Epidermal melanocyte (primary cell): Measurements from ENCODE around the gene BCR.

Experiments
- DNase-seq: peaks from one replicate; pipeline ENCODE4 v3.0.0; 2011; ENCODE audit warnings: low spot score; ENCODE audit not compliant: insufficient read length

The BCR gene

DNA sequence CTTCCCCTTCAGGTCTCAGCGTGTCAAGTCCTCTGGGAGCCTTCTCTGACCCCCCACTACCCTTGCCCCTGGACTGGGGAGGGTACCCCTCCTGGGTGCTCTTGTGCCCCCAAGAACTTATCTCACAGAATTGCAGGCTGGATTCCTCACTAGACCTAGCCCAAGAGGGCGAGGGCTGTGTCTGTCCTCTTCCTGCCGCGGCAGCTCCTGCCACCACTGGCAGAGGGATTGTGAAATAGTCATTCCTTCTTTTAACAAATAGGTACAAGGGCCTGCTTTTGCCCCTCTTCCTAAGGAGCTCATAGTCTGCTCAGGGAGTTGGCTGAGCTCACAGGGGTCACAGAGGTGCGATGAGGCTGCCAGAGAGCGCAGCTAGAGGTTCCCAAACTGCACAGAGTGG, 29.5 kb upstream of the BCR start:
- no peak for DNase-seq

DNA sequence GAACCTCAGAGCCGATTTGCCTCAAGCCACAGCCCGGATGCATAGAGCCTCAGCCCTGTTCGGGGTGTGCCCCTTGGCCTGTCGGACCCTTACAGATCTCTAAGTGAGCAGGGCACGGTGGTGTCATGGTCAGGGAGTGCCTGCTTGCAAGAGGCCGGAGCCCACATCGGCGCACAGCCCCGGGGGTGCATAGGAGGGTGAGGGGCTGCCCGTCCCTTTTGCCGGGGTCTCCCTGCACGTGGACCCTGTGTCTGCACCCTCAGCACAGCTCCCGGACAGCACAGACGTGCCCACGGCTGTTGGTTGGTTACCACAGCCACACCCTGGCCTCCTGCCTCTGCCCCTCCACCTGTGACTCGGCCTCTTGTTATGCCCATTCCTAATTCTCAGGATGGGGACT, 28.5 kb upstream of the BCR start:
- DNase-seq: no peak

DNA sequence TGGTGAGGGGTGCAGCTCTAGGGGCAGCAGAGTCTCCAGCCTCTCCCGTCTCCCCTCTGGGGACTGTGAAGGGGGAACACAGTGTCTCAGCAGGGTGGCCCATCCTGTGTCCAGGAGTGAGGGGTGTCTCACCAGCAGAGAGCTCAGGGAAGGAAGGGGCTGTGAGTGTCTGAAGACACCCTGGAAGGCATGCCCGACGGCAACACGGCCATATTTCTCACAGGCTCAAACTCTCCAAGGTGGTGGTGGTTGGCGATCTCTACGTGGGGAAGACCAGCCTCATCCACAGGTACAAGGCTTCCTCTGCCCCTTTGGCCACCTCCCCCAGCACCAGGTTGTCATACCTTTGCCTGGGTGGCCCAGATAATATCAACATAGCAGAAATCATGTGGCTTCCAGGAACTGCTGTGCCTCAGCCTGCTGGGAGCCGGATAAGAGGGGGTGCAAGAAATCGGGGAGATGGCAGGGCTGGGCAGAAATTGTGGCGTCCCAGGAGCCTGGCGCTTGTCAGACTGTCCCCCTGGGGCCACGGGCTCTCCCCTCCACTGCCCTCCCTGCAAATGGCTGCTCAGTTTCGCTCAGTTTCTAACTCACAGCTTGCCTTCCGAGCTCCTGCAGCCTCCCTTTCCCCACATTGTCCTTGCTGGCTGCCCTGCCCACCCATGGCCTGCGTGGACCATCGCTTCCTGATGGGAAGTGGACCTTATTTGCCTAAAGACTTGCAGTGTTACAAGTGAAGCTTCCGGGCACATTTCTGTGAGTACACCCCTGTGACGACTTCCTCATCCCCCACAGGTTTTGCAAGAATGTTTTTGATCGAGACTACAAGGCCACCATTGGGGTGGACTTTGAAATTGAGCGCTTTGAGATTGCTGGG, 27.8 kb upstream of the BCR start:
- no peak for DNase-seq

DNA sequence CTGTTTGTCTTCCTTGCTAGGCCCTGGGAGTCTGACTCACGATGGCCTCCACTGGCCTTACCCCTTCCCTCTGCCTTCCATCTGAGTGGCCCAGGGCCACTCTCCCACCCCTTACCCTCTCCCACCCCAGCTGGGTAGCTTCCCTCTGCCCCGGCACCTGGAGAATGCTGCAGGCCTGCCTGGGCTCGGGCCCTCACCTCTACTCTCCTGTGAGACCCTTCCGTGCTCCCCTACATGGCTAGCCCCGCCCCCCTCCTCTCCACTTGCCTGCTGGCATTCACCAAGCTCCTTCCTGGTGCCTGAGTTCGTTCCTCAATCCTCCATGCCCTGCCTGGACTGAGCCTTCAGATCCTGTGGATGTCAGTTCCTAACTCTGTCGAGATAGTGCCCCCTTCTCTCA, 26.3 kb upstream of the BCR start:
- no peak for DNase-seq

DNA sequence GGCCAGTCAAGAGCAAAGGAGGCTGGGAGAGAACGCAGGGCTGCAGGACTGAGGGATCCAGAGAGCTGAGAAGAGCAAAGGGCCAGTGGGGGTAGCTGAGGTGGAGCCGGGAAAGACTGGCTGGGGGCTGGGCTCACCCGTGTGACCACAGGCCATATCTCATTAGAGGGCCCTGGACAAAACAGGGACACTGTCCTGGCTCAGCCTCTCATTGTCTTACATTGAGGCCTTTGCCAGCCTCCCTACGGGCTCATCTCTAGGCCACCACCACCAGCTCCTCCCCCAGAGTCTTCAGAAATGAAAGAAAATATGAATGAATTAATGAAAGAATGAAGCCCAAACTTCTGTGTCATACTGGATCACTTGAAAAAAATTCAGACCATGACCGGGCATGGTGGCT, 25.8 kb upstream of the BCR start:
- no peak for DNase-seq

DNA sequence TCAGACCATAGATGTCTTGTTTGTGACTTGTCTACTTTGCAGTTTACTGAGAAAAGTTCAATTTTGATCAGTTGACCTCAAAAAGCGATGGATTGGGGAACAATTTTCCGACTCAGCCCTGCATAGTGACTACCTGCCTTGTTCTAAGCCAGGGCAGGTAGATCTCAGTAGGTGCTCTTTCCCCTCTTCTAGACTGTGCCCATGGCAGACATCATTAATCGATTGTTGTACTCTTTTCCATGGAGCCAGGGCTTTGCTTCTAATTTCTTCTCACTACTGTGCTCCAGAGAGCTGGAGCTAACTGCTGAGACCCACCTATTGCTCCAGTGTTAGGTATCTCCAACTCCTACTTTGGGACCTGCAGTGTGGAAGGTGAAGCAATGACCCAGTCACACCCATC, 25.2 kb upstream of the BCR start:
- DNase-seq: no peak

DNA sequence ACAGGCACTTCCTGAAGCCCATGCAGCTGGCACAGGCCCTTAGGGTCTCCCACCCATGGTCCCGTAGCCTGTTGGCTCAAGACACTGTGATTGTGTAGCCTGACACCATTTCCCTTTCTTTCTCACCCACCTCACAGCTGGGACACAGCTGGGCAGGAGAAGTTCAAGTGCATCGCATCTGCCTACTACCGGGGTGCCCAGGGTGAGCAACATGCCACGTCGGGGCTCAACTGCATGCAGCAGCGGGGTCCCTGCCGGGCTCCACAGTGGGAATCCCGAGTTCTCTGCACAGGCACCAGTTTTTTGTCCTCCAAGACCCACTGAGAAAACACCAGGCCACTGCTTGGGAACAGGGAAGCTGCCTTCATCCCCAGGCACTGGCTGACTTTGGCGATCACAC, 24.5 kb upstream of the BCR start:
- DNase-seq: no peak

DNA sequence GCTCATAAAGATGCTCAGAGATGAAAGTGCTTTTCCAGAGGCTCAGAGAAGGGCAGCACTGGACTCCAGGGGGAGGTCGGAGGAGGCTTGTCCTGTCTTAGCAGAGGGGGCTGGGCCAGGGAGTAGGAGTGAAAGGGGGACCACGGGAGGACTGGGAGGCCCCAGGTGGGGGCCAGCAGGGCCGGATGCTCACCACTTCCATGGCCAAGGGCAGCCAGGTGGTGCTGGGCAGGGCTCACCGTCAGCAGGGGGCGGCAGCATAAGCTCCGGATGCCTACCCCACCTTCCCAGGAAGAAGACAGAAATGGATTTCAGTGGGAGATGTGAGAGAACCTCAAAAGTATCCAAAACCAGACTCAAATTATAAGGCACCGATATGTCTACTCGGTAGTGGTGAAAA, 24.0 kb upstream of the BCR start:
- no peak for DNase-seq

DNA sequence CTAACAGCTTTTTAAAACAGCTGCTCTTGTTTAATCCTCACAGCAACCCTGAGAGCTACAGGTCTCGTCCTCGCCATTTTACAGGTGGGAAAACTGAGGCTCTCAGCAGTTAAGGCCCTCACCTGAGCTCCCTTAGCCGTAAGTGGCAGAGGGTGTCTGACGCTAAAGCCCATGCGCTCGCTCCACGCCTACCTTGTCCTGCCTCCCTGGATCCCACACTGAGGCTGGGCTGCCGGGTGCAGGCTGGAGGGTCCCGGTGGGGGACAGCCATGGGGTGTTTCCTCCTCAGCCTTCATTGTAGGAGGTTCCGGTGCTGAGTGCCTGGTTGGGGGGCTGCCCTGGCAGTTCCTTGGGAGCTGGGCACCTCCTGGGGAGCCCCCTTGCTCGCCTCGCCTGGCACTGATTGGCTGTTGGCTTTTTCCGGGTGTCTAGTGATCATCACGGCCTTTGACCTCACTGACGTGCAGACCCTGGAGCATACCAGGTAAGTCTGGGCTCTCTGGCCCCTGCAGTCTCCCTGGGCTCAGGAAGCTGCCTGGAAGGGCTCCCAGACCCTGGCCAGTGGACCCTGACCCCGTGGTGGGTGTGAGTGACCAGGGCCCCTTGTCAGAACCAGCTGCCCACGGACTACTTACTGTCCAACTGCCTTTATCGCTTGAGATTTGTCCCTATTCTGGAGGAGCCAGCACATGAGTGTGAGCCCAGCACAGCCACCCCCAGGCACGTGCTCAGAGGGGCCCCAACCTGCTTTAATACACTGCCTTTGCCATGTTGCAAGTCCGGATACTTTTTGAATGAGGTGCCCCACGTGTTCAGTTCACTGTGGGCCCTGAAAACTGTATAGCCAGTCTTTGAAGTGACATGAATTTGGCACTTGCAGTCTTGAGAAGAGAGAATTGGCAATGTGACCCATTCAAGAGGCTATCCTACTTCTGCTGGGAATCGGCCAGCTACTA, 22.5 kb upstream of the BCR start:
- DNase-seq: no peak

DNA sequence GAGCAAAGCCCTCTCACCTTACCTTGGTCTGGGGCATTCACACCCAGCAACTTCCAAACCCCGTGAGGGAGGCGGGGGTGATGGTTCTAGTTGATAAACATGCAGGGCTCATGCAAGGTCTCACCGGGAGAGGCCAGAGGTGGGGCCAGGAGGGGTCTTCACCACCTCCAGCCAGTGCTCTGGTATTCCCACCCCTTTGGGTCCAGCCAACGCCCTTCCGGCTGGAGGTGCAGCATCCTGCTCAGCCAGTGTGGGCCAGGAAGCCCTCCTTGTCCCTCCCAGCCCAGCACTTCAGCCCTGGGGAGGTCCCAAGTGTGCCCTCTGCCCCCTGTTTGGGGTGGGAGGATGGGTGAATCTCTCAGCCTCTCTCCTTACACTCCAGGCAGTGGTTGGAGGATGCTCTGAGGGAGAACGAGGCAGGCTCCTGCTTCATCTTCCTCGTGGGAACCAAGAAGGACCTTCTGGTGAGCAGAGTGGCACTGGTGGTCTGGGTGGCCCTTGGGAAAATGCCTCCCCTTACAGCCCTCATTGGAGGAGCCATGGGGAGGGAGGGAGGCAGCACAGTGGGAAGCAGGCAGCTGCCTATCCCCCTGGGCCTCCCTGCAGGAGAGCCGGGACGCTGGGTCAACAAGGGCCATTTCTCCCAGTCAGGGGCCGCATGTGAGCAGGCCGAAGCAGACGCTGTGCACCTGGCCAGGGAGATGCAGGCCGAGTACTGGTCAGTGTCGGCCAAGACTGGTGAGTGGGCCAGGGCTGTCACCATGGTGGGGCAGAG, 21.6 kb upstream of the BCR start:
- no peak for DNase-seq

DNA sequence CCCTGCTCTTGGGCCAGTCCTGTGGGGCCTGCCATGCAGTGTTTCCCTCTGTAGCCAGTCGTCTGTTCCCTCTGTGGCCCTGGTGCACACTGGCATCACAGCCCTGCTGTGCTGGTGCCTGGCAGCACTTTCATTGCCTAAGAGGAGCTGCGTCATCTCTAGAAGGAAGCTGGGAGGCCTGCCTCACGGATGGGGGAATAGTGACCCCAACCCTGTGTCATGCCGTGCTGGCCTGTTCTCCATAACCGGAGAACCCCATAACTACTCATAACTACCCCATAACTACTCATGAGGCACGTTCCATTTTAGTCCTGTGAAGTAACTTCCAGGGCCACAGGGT, 21.0 kb upstream of the BCR start:
- no peak for DNase-seq

DNA sequence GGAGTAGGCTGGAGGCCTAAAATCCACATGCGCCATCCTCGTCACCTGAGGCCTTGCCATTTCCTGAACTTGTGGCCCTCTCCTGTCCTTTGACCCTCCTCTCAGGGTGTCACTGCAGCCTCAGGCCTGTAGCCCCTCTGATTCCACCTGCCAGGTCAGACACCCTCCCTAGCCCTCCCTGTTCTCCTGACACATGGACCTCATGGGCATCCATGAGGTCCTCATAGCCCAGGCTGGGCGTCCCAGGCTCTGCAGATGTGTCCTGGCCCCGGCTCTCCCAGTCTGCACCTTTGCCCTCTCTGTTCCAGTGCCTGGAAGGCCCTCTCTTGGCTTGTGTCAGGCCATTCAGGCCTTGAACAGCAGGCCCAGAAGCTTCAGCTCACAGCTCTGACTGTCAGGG, 19.3 kb upstream of the BCR start:
- no peak for DNase-seq

DNA sequence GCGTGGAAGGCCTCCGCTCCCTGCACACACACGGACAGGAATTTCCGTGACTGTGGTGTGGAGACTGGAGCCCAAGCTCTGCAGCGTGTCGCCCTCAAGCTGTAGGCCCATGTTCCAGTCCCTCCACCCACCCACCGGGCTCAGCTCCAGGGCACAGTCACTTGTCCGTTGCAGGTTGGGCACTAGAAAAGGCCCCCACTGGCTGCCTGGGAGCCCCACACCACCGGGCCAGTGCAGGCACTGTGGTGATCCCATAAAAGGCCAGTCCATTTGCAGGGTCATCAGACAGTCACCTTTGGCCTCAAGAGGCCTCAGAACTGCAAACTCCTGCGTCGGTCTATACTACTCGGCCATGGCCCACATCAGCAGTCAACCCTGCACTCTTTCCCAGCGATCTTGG, 18.7 kb upstream of the BCR start:
- no peak for DNase-seq

DNA sequence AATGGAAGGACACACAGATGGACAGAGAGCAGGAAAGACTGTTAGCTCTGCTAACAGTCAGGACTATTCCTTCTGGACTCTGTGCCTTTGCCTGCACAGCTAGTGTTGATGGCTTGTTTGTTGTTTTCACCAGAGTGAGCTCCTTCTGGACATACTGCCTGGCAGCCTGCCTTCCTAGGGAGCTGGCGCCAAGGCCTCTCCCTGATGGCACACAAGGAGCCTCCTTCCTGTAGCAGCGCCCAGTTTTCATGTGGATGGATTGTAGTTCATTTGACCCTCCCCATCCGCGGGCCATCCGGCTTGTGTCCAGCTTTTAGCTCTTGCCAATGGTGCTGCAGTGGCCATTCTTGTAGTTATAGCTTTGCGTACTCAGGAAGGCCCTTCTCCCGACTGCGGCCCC, 16.6 kb upstream of the BCR start:
- DNase-seq: no peak

DNA sequence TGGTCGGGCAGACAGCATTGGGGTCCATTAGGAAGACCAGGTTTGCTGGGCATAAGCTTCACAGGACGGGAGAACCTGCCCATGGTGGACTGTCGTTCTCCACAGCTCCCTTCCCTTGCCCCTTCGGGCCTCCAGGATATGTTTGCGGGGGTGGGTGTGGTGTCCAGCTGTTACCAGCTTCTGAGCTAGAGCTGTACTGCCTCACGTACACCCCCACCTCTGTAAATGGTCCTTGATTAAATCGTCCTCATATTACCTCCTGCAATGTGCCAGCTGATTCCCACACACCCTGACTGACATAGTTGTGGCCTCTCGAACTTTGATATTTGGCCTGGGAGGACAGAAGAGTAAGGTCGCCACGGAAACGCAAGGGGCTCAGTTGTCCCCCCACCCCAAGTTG, 16.2 kb upstream of the BCR start:
- no peak for DNase-seq

DNA sequence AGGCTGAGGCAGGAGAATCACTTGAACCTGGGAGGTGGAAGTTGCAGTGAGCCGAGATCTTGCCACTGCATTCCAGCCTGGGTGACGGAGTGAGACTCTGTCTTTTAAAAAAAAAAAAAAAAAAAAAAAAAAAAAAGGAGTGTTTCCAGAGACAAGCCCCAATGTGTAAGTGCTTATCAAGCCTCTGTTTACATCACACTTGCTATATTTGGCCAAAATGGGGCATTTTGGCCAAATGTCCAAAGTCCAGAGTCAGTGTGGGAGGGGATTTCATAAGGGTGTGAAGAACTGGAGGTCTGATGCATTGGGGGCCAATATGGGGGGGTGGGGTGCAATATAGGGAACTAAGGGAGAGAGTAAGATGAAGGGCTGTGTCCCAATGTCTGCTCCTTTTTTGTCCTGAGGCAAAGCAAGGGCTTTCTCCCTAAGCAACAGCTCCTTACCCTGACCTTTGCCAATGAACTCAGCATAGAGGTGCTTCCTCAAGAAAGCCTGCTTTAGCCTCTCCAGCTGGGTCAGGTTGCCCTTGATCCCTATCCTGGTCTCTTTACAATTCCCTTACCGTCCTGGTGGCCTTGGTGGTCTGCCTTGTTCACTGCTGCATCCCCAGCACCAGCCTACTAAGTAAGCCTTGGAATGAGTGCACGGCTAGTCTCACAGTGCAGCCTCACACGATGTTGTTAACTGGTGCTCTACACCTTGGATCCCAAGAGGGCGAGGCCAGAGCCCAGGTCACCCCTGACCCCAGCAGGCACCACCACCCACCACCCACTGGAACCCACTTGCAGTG, 14.1 kb upstream of the BCR start:
- DNase-seq: no peak

DNA sequence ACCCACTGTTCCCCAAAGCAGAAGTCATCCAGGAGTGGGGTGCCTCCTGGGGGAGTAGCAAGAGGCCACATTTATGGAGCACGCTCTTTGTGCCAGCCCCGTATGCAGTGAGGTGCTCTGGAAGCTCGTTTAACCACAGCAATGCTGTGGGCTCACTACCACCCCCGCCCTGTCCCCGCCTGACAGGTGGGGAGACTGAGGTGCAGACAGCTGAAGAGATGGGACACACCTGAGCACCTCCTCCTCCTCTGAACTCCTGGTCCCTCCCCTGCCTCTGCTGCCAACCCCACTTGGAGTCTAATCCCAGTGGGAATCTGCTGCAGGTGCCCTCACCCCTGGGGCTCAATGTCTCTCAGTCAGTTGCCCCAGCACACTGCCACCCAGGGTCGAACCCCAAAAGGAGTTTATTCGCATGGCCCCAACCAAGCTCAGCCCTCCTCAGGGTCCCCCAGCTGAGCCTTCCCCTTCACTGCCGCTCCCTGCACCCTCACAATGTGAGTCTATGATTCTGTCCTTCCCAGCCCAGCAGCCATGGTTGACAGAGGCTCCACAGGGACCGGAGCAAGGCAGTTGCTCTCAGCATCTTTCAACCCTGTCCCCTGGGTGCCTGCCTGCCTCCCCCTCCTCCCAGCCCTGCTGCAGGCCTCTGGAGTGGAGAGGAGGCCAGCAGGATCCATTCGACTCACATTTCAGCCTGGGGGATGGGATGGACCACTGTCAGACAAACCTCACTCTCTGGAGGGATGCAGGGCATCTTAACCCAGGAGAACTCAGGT, 13.3 kb upstream of the BCR start:
- DNase-seq: no peak

DNA sequence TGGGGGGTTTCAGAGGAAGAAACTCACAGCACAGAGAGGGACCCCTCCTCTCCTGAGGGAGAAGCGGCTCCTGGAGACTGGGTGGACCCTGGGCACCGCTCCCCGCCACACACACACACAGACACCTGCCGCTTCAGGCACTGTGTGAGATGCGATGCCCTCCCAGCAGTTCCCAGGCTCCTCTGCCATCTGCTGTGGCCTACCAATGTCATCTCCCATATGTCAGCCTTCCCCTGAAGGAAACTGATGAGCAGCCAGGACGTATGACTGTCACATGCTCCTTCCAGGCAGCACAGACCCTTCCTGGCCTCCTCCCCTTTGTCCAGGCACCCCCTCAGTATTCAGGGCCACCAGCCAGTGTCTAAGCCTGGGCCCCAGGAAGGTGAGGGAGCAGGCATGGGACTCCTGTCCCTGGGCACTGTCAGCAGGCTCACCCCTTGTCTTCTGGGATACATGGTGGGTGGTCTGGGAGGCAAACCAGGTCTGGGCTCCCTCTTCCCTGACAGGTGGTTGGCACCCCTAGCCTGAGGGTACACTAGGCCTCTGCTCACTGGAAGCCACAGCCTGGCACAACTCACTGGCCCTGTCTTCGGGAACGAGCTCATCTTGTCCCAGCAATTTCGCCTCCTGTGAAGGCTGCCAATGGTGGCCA, 11.8 kb upstream of the BCR start:
- no peak for DNase-seq

DNA sequence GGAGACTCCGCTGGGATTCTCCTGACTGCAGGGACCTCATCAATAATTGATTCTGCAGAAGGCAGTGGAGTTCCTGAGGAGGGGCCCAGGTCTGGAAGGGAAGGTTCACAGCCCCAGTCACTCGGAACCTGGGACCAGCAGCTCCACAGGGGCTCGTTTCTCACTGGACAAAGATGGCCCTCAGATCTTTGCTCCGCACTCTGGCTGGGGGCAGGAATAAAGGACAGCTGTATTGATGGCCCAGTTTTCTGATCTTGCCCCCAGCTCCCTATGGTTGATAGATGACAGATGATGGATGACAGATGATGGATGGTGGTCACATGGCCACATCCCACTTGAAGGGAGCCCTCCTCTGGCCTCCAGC, 11.3 kb upstream of the BCR start:
- DNase-seq: no peak
